Activated naive CD8-positive, alpha-beta T cell treated with anti-CD3 and anti-CD28 coated beads, Interleukin-2, amount 50 U/mL, for 24 hours (primary cell): ENCODE results near the gene AKAP17A.
"Not testable (repeated sequence)": the region's sequence is repeated elsewhere in the genome, so short reads cannot be mapped to it uniquely, and the experiment has no call there.

Experiments
- ATAC-seq: fragments of 150-1000 bp; cut with Tn5 transposase; one replicate; pipeline ENCODE4 v1.10.0; 2021
- DNase-seq: peaks from one replicate; pipeline ENCODE4 v3.0.0; 2021
- H3K27ac Mint-ChIP-seq: one replicate; pipeline ENCODE4 v1.8.0; 2021; ENCODE audit warnings: mild to moderate bottlenecking, mixed read lengths
- H3K27me3 Mint-ChIP-seq: one replicate; pipeline ENCODE4 v1.8.0; 2021; ENCODE audit warnings: mixed read lengths
- H3K36me3 Mint-ChIP-seq: one replicate; pipeline ENCODE4 v1.8.0; 2021; ENCODE audit warnings: low read depth, mixed read lengths
- H3K4me1 Mint-ChIP-seq: one replicate; pipeline ENCODE4 v1.8.0; 2021; ENCODE audit warnings: mixed read lengths
- H3K4me3 Mint-ChIP-seq: one replicate; pipeline ENCODE4 v1.8.0; 2021; ENCODE audit warnings: mild to moderate bottlenecking, moderate library complexity, mixed read lengths
- H3K9me3 Mint-ChIP-seq: one replicate; pipeline ENCODE4 v1.8.0; 2021; ENCODE audit warnings: mixed read lengths

The AKAP17A gene

GRCh38 chrX:1564750-1565683 lies 26.4 kb upstream of the AKAP17A start:
- peaks cover 2% of the 10 kb centered on the region for H3K36me3 Mint-ChIP-seq
- ATAC-seq (no peak), DNase-seq (no peak)
- peak overlapping the region; percentile 3 for H3K4me3 Mint-ChIP-seq
- no peaks in the 10 kb centered on the region for H3K9me3 Mint-ChIP-seq
- H3K27me3 Mint-ChIP-seq = no peaks in the 10 kb centered on the region
- no peak overlapping the region for H3K27ac Mint-ChIP-seq
- H3K4me1 Mint-ChIP-seq = peaks cover 27% of the 10 kb centered on the region

DNA sequence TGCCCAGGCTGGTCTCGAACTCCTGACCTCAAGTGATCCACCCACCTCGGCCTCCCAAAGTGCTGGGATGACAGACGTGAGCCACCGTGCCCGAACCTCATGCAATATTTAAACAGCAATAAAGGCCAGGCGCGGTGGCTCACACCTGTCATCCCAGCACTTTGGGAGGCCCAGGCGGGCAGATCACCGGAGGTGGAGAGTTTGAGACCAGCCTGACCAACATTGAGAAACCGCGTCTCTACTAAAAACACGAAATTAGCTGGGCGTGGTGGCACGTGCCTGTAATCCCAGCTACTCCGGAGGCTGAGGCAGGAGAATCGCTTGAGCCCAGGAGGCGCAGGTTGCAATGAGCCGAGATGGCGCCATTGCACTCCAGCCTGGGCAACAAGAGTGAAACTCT lies 17.2 kb upstream of the AKAP17A start:
- H3K4me3 Mint-ChIP-seq, H3K27ac Mint-ChIP-seq, H3K9me3 Mint-ChIP-seq, DNase-seq, ATAC-seq, H3K36me3 Mint-ChIP-seq, H3K27me3 Mint-ChIP-seq: not testable (repeated sequence)
- H3K4me1 Mint-ChIP-seq = peaks cover 19% of the 10 kb centered on the region

DNA sequence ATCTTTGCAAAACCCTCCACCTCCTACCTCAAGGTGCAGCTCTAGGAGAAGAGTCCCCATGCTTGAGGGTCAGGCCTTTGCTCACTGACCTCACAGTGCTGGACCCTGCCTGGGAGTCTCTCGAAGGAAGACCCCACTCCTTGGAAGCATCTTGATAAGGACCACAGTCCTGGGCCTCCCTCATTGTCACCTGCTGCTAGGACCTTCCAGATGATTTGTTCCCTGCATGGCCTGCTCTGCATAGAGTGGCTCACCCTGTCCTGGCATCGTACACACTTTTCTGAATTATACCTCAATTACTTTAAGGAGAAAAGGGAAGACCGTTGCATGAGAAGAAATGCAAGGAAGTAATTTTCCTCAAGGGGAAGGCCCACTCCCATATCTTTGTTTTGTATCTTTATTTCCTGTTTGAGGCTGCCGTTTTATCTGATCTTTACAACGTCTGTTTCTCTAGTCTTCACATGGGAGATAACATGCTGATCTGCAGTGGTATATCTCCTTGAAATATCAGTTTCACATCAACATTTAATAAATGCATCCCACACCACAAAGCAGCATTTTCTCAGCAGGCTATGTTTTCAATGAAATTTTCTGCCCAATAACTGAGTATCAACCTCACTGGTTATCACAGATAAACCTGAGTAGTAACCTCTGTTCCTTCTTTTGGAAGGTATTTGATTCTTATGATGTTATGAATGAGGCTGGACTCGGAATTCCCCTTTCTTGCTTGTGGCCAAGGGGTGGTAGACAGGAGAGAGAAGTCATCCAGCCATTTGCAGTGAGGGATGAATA lies 15.0 kb upstream of the AKAP17A start:
- peaks cover 10% of the 10 kb centered on the region for H3K4me1 Mint-ChIP-seq
- no peak overlapping the region for H3K4me3 Mint-ChIP-seq
- ATAC-seq = peak; percentile 18
- H3K36me3 Mint-ChIP-seq = no peaks in the 10 kb centered on the region
- no peaks in the 10 kb centered on the region for H3K27me3 Mint-ChIP-seq
- DNase-seq = peak; percentile 2
- no peak overlapping the region for H3K27ac Mint-ChIP-seq
- H3K9me3 Mint-ChIP-seq = peaks cover 5% of the 10 kb centered on the region

DNA sequence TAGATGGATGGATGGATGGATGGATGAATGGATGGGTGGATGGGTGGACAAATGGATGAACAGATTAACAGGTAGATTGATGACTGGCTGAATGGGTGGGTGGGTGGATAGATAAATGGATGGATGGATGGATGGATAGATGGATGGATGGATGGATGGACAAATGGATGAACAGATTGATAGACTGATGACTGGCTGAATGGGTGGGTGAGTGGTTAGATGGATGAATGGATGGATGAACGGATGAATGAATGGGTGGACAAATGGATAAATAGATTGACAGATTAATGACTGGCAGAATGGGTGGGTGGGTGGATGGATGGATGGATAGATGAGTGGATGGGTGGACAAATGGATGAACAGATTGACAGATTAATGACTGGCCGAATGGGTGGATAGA lies 13.6 kb upstream of the AKAP17A start:
- H3K27me3 Mint-ChIP-seq = no peaks in the 10 kb centered on the region
- no peak overlapping the region for H3K4me3 Mint-ChIP-seq
- ATAC-seq (no peak), DNase-seq (no peak)
- H3K27ac Mint-ChIP-seq = no peak overlapping the region
- peaks cover 12% of the 10 kb centered on the region for H3K4me1 Mint-ChIP-seq
- peaks cover 5% of the 10 kb centered on the region for H3K9me3 Mint-ChIP-seq
- no peaks in the 10 kb centered on the region for H3K36me3 Mint-ChIP-seq

GRCh38 chrX:1578511-1579173 lies 12.8 kb upstream of the AKAP17A start:
- ATAC-seq = no peak
- no peaks in the 10 kb centered on the region for H3K27me3 Mint-ChIP-seq
- peak; percentile 2 for DNase-seq
- H3K9me3 Mint-ChIP-seq = peaks cover 5% of the 10 kb centered on the region
- peaks cover 20% of the 10 kb centered on the region for H3K4me1 Mint-ChIP-seq
- no peak overlapping the region for H3K4me3 Mint-ChIP-seq
- H3K27ac Mint-ChIP-seq = no peak overlapping the region
- H3K36me3 Mint-ChIP-seq = no peaks in the 10 kb centered on the region

GRCh38 chrX:1581132-1581531 lies 10.3 kb upstream of the AKAP17A start:
- DNase-seq (peak; percentile 86), ATAC-seq (peak; percentile 81)
- no peak overlapping the region for H3K4me3 Mint-ChIP-seq
- peaks cover 23% of the 10 kb centered on the region for H3K4me1 Mint-ChIP-seq
- peaks cover 5% of the 10 kb centered on the region for H3K9me3 Mint-ChIP-seq
- H3K36me3 Mint-ChIP-seq = no peaks in the 10 kb centered on the region
- H3K27me3 Mint-ChIP-seq = no peaks in the 10 kb centered on the region
- no peak overlapping the region for H3K27ac Mint-ChIP-seq

- Mint-ChIP-seq H3K36me3 (no peaks in the 10 kb centered on the region), H3K27me3 (no peaks in the 10 kb centered on the region), H3K9me3 (peaks cover 5% of the 10 kb centered on the region), H3K4me3 (peak overlapping the region; percentile 21), H3K4me1 (peaks cover 25% of the 10 kb centered on the region), H3K27ac (peak overlapping the region; percentile 72)
- DNase-seq (peak; percentile 40), ATAC-seq (peak; percentile 79)
Observed at GRCh38 chrX:1582686-1583437, 8.5 kb upstream of the AKAP17A start.

DNA sequence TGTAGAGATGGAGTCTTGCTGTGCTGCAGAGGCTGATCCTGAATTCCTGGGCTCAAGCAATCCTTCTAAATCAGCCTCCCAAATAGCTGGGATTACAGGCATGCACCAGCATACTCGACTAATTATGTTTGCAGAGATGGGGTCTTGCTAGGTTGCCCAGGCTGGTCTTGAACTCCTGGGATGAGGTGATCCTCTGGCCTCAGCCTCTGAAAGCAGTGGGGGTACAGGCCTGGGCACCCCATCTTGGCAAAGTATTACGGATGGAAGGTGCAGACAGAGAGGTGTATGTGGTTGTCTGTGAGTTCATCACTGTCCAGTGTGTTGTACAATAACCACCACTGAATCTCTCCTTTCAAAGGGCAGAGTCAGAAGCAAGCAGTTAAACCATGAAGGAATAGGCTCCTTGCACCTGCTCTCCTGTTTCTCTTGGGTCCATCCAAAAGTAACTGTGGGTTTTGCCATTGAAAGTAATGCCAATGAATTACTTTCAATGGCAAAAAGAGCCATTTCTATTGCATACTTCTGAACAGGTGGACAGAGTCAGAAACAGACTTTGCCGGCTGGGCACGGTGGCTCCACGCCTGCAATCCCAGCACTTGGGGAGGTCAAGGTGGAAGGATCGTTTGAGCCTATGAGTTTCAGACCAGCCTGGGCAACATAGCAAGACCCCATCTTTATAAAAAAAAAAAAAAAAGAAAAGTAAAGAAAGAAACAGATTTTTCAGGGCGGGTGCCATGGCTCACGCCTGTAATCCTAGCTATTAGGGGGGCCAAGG lies 7.0 kb upstream of the AKAP17A start:
- no peaks in the 10 kb centered on the region for H3K36me3 Mint-ChIP-seq
- H3K27ac Mint-ChIP-seq = no peak overlapping the region

GRCh38 chrX:1587161-1587560 lies 4.2 kb upstream of the AKAP17A start:
- H3K4me3 Mint-ChIP-seq = no peak overlapping the region
- H3K9me3 Mint-ChIP-seq = no peaks in the 10 kb centered on the region
- H3K4me1 Mint-ChIP-seq = peaks cover 23% of the 10 kb centered on the region
- H3K36me3 Mint-ChIP-seq = no peaks in the 10 kb centered on the region
- H3K27ac Mint-ChIP-seq = no peak overlapping the region
- no peak for ATAC-seq
- no peak for DNase-seq
- H3K27me3 Mint-ChIP-seq = no peaks in the 10 kb centered on the region

More for the DNA sequence above, 7.0 kb upstream of the AKAP17A start:
- Mint-ChIP-seq H3K9me3 (peaks cover 5% of the 10 kb centered on the region), H3K4me1 (peaks cover 26% of the 10 kb centered on the region), H3K27me3 (no peaks in the 10 kb centered on the region), H3K4me3 (no peak overlapping the region)
- ATAC-seq (no peak), DNase-seq (no peak)

DNA sequence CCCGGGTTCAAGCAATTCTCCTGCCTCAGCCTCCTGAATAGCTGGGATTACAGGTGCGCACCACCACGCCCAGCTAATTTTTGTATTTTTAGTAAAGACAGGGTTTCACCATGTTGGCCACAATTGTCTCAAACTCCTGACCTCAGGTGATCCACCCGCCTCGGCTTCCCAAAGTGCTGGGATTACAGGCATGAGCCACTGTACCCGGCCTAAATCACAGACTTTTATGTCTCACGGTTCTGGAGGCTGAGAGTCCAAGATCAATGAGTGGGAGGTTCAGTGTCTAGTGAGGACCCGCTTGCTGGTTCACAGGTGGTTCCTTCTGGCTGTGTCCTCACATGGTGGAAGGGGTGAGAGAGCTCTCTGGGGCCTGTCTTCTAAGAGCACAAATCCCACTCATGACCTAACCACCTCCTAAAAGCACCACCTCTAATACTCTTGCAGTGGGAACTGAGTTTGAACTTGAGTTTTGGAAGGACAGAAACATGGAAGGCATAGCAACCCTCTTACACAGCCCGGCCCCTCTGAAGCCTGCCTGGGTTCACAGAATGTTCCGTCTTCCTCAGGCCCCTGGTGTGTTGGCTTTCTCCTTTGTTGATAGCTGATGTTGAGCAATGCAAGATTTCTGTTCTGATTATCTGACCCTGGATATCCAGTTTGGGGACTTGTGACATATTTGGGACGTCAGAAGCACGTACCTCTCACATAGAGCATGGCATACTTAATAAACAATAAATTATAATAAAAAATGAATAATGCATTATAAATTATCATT lies 1.9 kb upstream of the AKAP17A start:
- H3K4me1 Mint-ChIP-seq = peaks cover 16% of the 10 kb centered on the region
- DNase-seq (no peak), ATAC-seq (no peak)
- H3K27ac Mint-ChIP-seq = no peak overlapping the region
- no peaks in the 10 kb centered on the region for H3K27me3 Mint-ChIP-seq
- no peak overlapping the region for H3K4me3 Mint-ChIP-seq
- peaks cover 14% of the 10 kb centered on the region for H3K36me3 Mint-ChIP-seq
- no peaks in the 10 kb centered on the region for H3K9me3 Mint-ChIP-seq

- peaks cover 32% of the 10 kb centered on the region for H3K36me3 Mint-ChIP-seq
- no peaks in the 10 kb centered on the region for H3K27me3 Mint-ChIP-seq
- ATAC-seq = peak; percentile 29
- DNase-seq = peak; percentile 26
- peaks cover 29% of the 10 kb centered on the region for H3K4me1 Mint-ChIP-seq
- H3K4me3 Mint-ChIP-seq = peak overlapping the region; percentile 93
- no peaks in the 10 kb centered on the region for H3K9me3 Mint-ChIP-seq
- peak overlapping the region; percentile 87 for H3K27ac Mint-ChIP-seq
Observed at GRCh38 chrX:1591863-1592469, 562 bp downstream of the AKAP17A start.

GRCh38 chrX:1592470-1593142 lies 1.2 kb downstream of the AKAP17A start:
- Mint-ChIP-seq H3K27me3 (no peaks in the 10 kb centered on the region), H3K27ac (peak overlapping the region; percentile 87), H3K4me3 (peak overlapping the region; percentile 93), H3K4me1 (peaks cover 27% of the 10 kb centered on the region), H3K36me3 (peaks cover 35% of the 10 kb centered on the region), H3K9me3 (no peaks in the 10 kb centered on the region)
- DNase-seq (peak; percentile 47), ATAC-seq (peak; percentile 39)
